HT1080 (cell line): ENCODE data around the gene KIF13A. TPM values are rescaled to one million over a fixed set of nuclear protein-coding genes. Genes with fewer than 3 reads are reported as not detected.
A peak's percentile ranks its signal among the peaks of the same experiment; 100 is the strongest.

Source experiments
- DNase-seq: peaks from one replicate; pipeline ENCODE4 v3.0.0-alpha.2; 2015; ENCODE audit warnings: low read depth
- small RNA-seq: library from RNA; depleted of rRNA; stranded (forward); fragments of <200 nt; gene quantifications from one replicate; pipeline ENCODE3, GENCODE V24; 2014
- total RNA-seq: library from RNA; depleted of rRNA; stranded (reverse); fragments of >200 nt; shearing (Covaris generic); gene quantifications from 2 replicates; pipeline ENCODE4 v1.2.3, GENCODE V29; 2014; rRNA removed

Gene KIF13A
- total RNA-seq, 1 experiment from 2014 or later: 26.1 TPM

DNA sequence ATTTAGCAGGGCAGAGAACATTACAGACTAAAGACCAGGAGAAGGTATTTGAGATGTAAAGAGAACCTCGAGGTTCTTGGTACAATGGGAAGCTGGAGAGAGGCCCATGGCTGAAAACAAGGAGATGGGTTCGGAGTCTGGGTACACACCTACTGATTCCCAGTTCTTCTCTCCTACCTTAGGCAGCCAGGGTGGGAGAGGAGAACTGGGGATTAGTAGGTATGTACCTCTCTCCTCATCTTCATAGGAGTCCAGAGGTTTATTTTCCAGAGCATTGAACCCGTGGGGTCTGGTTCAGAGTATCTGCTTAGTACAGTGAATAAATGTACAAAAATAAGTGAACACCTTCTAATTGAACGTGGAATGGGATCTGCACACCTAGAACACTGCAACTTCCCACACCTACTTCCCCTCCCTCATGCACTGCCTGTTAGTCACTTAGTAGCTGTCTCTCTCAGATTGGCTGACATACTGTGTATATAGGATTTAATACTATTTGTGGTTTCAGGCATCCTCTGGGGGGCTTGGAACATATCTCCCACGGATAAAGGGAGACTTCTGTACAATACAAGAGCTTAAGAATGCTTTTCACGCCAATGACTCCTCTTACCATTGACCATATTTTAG is 257.2 kb downstream of the KIF13A start:
- no peak for DNase-seq

DNA sequence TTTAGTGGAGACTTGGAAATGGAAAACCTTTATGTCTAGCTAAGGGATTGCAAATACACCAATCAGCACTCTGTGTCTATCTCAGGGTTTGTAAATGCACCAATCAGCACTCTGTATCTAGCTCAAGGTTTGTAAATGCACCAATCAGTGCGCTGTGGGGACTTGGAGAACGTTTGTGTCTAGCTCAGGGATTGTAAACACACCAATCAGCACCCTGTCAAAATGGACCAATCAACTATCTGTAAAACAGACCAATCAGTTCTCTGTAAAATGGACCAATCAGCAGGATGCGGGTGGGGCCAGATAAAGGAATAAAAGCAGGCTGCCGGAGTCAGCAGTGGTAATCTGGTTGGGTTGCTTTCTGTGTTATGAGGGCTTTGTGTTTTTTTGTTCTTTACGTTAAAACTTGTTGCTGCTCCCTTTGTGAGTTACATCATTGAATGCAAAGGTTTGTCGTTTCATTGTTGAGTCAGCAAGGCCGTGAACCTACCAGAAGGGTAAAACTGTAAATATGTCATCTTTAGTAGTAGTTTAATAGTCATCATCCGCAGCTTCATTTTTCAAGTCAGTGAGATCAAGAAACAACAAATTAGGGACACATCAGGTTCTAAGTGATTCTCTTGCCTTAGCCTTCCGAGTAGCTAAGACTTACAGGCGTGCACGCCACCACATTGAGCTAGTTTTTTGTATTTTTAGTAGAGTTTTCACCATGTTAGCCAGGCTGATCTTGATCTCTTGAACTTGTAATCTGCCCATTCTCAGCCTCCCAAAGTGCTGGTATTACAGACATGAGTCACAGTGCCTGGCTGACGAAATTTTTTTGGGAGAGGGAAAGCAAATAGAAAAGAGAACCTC is 258.0 kb downstream of the KIF13A start:
- DNase-seq: no peak

DNA sequence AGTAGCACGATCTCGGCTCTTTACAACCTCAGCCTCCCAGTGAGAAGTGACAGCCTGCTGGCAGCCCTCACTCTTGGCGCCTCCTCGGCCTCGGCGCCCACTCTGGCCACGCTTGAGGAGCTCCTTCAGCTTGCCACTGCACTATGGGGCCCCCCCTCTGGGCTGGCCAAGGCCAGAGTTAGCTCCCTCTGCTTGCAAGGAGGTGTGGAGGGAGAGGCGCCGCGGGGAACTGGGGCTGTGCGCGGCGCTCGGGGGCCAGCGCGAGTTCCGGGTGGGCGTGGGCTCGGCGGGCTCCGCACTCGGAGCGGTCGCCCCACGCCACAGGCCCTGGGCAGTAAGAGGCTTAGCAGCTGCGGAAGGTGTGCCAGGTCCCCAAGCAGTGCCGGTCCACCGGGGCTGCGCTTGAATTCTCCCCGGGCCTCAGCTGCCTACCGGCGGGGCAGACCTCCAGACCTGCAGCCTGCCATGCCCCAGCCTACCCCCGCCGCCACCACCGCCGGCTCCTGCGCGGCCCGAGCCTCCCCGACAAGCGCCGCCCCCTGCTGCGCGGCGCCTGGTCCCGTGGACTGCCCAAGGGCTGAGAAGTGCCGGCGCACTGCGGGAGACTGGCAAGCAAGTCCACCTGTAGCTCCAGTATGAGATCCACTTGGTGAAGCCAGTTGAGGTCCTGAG is 258.7 kb downstream of the KIF13A start:
- DNase-seq: no peak

DNA sequence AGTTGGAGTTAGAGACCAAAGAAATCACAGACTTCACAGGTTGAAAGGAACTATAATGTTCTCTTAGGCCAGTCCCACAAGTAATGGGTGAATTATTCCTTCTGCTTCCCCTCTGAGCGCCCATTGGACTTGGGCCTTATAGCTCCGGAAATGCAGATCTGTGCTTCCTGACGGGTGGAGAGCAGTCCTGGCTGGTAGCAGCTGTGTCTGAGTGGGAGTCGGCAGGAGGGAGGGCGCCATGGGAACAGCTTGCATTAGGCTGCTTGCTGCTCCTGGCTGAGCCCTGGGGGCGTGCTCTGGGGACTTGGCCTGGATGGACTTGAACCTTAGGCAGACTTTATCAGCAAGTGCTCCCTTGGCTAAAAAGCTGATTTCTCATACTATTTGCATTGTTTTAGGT is 262.4 kb downstream of the KIF13A start:
- no peak for DNase-seq

DNA sequence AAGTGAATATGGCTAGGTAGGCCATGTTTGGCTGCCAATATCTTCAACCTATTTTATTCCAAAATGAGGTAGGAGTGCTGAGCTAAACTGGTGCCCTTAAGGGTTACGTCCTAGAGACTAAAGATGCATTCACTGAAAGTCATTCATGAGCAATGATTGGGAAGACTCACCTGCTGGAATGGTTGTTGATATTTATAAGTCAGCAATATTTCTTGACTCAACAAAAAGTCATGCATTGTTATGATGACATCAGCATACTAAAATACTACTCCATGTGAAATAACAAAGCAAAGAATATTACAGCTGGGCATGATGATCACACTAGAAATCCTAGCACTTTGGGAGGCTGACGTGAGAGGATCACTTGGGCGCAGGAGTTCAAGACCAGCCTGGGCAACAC is 263.1 kb downstream of the KIF13A start:
- DNase-seq: no peak

DNA sequence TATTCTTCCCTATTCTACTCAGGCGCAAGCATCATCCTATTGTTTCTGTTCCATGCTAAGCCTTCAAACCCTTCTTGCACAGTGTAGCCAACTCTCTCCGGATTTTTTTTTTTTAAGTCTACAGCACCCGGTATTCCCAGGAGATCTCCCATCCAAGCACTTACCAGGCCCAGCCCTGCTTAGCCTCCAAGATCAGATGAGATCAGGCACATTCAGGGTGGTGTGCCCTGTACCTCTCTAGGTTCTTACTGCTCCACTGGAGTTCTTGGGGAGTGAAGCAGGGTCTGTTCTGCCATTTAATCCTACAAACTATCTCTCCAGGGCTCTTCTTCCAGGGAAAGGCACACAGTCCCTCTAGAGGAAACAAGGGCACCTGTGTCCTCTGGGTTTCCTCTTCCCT is 265.8 kb downstream of the KIF13A start:
- no peak for DNase-seq

DNA sequence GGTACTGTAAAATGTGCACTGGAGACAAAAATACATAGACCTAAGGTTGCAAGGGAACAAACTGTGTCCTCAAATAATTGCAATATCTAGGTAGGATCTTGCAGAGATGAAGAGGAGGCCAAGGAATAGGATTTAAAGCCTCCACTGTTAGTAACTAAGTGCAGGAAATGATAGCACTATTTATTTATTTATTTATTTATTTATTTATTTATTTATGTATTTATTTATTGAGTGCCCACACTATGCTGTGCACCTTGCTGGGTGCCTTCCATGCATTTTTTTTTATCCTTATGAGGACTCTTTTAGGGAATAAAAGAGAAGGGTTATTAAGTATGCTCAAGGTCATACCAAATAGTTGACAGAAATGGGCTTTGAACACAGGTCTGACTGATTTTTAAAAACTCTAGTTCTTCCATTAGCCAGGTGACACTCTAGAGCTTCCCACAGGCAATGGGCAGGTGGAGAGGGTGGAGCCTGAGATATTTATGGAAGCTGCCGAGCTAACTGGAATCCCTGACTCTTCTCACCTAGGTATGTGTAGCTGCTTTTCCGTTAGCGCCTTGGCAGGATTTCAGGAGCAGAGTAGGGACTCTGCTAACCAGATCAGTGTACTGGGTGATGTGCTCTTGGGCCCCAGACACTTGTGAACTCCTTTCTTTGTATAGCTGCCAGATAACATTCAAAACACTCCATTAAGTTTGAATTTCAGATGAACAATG is 268.0 kb downstream of the KIF13A start:
- no peak for DNase-seq

DNA sequence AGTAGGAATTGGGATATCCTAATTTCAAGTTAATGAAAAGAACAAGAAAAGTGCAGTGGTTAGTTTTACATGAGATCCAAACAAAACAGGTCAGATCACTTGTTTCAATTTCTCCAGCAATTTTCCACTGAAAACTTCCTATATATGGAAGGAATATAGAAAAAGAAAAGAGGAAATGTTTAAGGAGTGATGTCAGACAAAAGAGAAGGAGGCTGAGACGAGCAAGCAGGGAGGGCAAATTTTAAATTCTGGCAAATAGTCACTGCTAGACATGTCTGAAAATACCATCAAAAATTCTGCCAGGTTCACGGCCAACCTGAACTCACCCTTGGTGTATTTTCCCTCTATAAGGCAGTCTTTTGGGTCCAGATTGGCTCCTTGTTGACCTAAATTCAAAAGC is 271.2 kb downstream of the KIF13A start:
- no peak for DNase-seq

DNA sequence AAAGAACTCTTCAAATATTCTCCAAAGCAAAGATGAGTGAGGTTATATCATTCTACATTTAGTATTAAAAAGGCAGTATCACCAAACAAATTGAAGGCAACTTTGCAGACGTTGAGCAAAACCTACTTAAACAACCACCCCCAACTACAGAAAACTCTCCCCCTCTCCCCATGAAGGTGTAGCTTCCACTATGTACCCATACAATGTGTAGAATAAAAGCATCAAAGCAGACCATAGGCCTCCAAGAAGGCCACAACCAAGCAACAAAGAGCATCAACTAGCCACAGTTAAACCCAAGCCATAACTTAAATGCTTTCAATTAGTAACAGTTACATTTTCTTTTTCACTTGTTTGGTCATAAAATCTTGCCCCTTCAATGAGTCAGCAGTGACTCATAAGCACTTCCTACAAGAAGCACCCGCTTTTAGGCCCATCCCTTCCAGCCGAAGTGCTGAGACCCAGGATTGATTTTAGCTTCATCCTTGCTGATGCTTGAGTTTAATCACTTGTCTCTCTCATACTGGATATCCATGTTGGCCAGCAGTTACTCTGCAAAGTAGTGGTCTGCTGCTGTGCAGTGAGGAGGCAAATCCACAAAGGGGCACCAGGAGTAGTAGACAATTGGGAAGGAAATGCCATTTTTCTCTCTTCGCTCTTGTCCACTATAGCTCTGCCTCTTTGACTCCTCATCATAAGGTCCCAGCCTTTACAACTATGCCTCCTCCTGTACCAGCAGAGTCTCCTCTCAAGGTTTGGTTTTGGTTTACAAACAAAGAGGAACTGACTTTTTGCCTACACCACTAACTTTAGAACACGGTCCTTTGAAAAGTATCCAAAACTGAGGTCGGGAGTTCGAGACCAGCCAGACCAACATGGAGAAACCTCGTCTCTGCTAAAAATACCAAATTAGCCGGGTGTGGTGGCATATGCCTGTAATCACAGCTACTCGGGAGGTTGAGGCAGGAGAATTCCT is 272.3 kb downstream of the KIF13A start:
- DNase-seq: peak; percentile 93

DNA sequence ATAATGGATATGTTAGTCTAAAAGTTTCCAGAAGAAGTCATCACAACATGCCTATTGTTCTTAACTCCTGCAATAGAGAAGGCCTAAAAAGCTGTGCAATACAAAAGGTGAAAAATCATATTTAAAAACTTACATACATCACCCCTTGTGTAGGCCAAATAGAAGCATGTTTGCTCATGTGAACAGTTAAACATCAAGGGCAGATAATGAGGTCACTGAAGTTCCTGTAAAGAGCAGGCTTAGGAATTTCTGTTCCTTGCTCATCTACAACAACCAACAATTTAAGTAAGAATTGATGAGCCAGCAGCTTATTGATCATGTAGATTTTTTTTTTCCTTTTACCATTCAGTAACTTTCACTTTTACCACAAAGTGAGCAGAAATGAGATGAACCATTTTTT is 273.3 kb downstream of the KIF13A start:
- no peak for DNase-seq

DNA sequence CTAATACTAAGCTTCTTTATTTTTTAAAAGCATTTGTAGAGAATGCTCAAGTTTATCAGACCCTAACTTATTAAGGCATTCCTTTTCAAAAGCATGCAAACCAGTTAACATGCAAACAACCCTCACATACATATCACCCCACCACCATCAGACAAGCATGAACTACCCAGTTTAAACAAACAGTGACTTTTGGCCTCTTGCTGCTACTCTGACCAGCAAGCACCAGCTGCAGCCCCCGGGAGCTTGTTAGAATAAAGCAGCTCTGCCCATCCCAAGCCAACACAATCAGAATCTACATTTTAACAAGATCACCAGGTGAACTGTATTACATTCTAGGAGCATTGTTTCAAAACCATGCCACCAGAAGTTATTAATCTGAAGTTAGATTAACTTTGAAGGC is 274.9 kb downstream of the KIF13A start:
- DNase-seq: no peak

DNA sequence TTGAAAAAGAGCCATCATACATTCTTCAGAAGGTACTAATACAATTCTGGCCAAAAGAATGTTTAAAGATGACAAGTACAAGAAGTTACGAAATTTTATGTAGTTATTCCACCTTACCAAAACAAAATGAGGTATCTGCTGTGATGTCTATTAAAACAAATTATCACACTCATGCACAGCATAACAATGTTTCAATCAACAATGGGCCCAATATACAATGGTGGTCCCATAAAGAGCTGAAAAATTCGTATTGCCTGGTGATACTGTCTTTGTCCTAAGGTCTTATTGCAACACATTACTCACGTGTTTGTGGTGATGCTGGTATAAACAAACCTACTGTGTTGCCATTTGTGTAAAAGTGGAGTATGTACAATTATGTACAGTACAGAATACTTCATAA is 277.1 kb downstream of the KIF13A start:
- no peak for DNase-seq

DNA sequence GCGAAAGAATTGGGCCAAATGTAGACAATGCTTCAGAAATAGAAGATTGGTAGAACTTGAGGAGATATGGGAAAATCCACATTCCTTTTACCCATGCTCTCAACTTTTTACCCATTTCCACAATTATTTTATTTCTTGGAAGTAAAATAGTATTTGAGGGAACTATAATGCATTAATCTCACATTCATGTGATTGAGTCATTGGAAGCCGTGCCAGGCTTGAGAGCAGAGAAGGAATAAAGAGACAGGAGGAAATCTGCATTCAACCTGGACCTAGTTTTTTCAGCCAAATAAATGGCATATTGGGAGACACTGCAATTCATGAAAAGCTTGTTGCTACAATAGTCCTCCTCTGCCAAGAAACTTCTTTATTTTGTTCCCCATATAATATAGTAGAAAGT is 278.0 kb downstream of the KIF13A start:
- DNase-seq: no peak

Small RNA genes lying within 50 kb of the gene (small RNA-seq; reads per million reads assigned to genes)
- gene RF00019 (not detected), gene RNA5SP204 (11.8 reads per million, percentile 92 among the genes with 10 or more reads in this experiment)

Other genes with a start within 250 kb of the KIF13A start
- 0.31 TPM in 1 of 2 replicates, not detected in the other for gene NHLRC1, start 135.0 kb upstream of the KIF13A start, total RNA-seq
- gene TPMT, start 167.4 kb upstream of the KIF13A start, total RNA-seq: 7.5 and 9.6 TPM in 2 replicates
- 13.1 and 25.3 TPM in 2 replicates for gene KDM1B, start 167.8 kb upstream of the KIF13A start, total RNA-seq